Activated gamma-delta T cell (primary cell): Measurements from ENCODE around the gene NME3.

ENCODE experiments used
- DNase-seq: peaks from one replicate; lab custom pipeline; 2025; lab: John Stamatoyannopoulos, UW

NME3 gene

GRCh38 chr16:1793578-1794220 lies 22.4 kb upstream of the NME3 start, which contains the start of gene IGFALS:
Gene IGFALS (minus strand): TSS chr16:1793705. CDS start chr16:1793652, 53 bp downstream.
- DNase-seq: no peak

- no peak for DNase-seq
These were observed 21.7 kb upstream of the NME3 start for GRCh38 chr16:1792836-1793577.

- no peak for DNase-seq
These were observed 20.8 kb upstream of the NME3 start for GRCh38 chr16:1791943-1792812.

- no peak for DNase-seq
These were observed 20.1 kb upstream of the NME3 start for GRCh38 chr16:1791256-1791942.

GRCh38 chr16:1790611-1791255 lies 19.4 kb upstream of the NME3 start:
- no peak for DNase-seq

GRCh38 chr16:1790261-1790610 lies 18.9 kb upstream of the NME3 start:
- DNase-seq: no peak

- no peak for DNase-seq
These were observed 18.3 kb upstream of the NME3 start for GRCh38 chr16:1789643-1790045.

- DNase-seq: no peak
These were observed 17.4 kb upstream of the NME3 start for GRCh38 chr16:1788708-1789100.

GRCh38 chr16:1788095-1788707 lies 16.9 kb upstream of the NME3 start:
- DNase-seq: no peak

GRCh38 chr16:1787322-1788094 lies 16.2 kb upstream of the NME3 start:
- DNase-seq: no peak

- DNase-seq: no peak
These were observed 15.6 kb upstream of the NME3 start for GRCh38 chr16:1787056-1787321.

- no peak for DNase-seq
These were observed 15.1 kb upstream of the NME3 start for GRCh38 chr16:1786242-1787055.

- no peak for DNase-seq
These were observed 14.5 kb upstream of the NME3 start for GRCh38 chr16:1785846-1786170.

- no peak for DNase-seq
These were observed 13.9 kb upstream of the NME3 start for GRCh38 chr16:1784977-1785845.

- peak; percentile 95 for DNase-seq
These were observed 11.3 kb upstream of the NME3 start, which contains the start of the genes NUBP2 and SPSB3 for GRCh38 chr16:1782408-1783264. Gene NUBP2 (plus strand): TSS chr16:1782960. CDS start chr16:1783021, 61 bp downstream. Gene SPSB3 (minus strand): TSS chr16:1782571. CDS start chr16:1781483, 1,088 bp downstream.

- DNase-seq: no peak
These were observed 10.5 kb upstream of the NME3 start for GRCh38 chr16:1781758-1782407.

- no peak for DNase-seq
These were observed 9.9 kb upstream of the NME3 start for GRCh38 chr16:1781254-1781653.
